ENCODE data around the gene UBE2L3.

GRCh38 chr22:21632237-21632895 is 64.9 kb downstream of the UBE2L3 start, which contains the start of gene CCDC116:
- TF ChIP-seq CTCF (tag by site-specific recombination; IDR thresholded peaks at IDR 0.05) (no peak), ZNF704 (tag by site-specific recombination; IDR thresholded peaks at IDR 0.05) (no peak), ZNF768 (tag by site-specific recombination; IDR thresholded peaks at IDR 0.05) (no peak), ZNF112 (tag by site-specific recombination; IDR thresholded peaks at IDR 0.05) (no peak), ZNF16 (tag by site-specific recombination; IDR thresholded peaks at IDR 0.05; ENCODE audit: low read depth) (no peak)

Measured in HEK293 (cell line).